ENCODE measurements around the gene EFHC1.

- TF ChIP-seq CTCF (IDR thresholded peaks at IDR 0.05): no peak
- TF ChIP-seq POLR2A (IDR thresholded peaks at IDR 0.05): no peak
Observed at GRCh38 chr6:52531834-52532233, 111.7 kb downstream of the EFHC1 start.

All from thyroid gland (tissue), 4 donors.